Kidney epithelial cell (primary cell): ENCODE data around the gene ERGIC1. TPM values are rescaled to one million over a fixed set of nuclear protein-coding genes. Genes with fewer than 3 reads are reported as not detected.

Experiments
- DNase-seq: peaks from one replicate; pipeline ENCODE4 v3.0.0-alpha.2; 2010; ENCODE audit warnings: low read depth
- H3K27me3 ChIP-seq: 2 replicates; pipeline ENCODE4 v1.6.0; 2011; ENCODE audit warnings: low read length; ENCODE audit not compliant: control insufficient read depth, insufficient read depth
- H3K36me3 ChIP-seq: 2 replicates; pipeline ENCODE4 v1.5.1; 2011; ENCODE audit warnings: low read length; ENCODE audit not compliant: control insufficient read depth, insufficient read depth
- H3K4me3 ChIP-seq: 2 replicates; pipeline ENCODE4 v1.5.1; 2011; ENCODE audit warnings: low read depth, mild to moderate bottlenecking, control low read depth, low read length
- total RNA-seq: library from RNA; depleted of rRNA; stranded (reverse); fragments of >200 nt; gene quantifications from 2 replicates; pipeline ENCODE4 v1.2.3, GENCODE V29; 2015
- TF ChIP-seq, protein P1 (sequence below): IDR thresholded peaks from 2 replicates; pipeline ENCODE4 v1.5.1; 2011; ENCODE audit warnings: mild to moderate bottlenecking, moderate library complexity, low read length, control low read depth, inconsistent platforms; ENCODE audit not compliant: insufficient read depth, poor library complexity, severe bottlenecking

ERGIC1 gene
- total RNA-seq, 1 donor from 2014 or later, result 183 TPM

DNA sequence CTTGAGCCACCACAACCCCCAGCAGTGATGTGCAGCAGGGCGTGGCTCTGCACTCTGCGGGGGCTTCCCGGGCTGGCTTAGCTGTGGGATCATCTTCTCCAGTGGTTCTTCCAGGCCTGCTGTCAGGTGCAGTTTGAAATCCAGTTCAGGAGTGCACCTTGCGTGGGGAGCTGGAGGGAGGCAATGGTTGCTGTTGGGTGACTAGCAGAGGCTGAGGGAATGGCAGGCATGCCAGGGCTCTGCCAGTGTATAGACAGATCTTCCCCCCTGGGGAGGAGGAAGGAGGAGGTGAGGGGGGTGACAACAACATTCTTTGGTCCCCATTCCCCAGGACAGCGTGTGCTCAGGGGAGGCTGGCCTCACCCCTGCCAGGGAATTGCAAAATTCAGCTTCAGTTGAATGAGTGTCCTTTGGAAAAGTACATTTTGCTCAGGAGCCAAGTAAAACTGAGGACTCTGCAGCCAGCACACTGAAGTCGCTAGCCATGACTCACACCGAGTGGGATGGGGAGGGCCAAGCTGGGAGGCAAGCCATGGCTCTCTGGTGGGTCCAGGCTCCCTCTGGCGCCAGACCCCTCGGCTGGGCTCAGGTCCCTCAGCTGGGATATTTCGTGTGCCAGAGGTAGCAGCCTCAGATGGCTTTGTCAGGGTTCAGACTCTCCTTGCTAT lies 35.0 kb downstream of the ERGIC1 start:
- TF ChIP-seq, protein P1, sequence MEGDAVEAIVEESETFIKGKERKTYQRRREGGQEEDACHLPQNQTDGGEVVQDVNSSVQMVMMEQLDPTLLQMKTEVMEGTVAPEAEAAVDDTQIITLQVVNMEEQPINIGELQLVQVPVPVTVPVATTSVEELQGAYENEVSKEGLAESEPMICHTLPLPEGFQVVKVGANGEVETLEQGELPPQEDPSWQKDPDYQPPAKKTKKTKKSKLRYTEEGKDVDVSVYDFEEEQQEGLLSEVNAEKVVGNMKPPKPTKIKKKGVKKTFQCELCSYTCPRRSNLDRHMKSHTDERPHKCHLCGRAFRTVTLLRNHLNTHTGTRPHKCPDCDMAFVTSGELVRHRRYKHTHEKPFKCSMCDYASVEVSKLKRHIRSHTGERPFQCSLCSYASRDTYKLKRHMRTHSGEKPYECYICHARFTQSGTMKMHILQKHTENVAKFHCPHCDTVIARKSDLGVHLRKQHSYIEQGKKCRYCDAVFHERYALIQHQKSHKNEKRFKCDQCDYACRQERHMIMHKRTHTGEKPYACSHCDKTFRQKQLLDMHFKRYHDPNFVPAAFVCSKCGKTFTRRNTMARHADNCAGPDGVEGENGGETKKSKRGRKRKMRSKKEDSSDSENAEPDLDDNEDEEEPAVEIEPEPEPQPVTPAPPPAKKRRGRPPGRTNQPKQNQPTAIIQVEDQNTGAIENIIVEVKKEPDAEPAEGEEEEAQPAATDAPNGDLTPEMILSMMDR, result peak; percentile 33
- no peaks in the 10 kb centered on the region for H3K27me3 ChIP-seq
- H3K36me3 ChIP-seq, result no peaks in the 10 kb centered on the region
- H3K4me3 ChIP-seq, result no peak overlapping the region
- peak; percentile 73 for DNase-seq

DNA sequence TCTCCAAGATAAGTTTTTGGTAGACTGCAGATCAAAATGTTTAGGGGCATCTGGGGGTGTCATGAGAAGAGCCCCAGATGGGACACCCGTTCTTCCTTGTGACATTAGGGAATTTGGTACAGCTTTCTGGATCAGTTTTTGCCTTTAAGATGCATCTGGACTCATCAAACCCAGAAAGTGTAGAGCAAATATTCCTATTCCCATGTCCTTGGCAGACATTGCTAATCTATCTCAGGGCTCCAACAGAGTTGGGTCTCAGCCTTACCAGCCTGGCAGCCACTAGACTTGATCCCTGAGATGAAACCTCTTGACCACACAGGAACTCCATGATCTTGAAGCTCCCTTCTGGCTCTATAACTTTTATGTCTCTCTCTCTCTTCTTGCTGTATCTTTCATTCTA lies 35.6 kb downstream of the ERGIC1 start:
- TF ChIP-seq, protein P1, result no peak
- Histone ChIP-seq H3K4me3 (no peak overlapping the region), H3K36me3 (no peaks in the 10 kb centered on the region), H3K27me3 (no peaks in the 10 kb centered on the region)
- no peak for DNase-seq

DNA sequence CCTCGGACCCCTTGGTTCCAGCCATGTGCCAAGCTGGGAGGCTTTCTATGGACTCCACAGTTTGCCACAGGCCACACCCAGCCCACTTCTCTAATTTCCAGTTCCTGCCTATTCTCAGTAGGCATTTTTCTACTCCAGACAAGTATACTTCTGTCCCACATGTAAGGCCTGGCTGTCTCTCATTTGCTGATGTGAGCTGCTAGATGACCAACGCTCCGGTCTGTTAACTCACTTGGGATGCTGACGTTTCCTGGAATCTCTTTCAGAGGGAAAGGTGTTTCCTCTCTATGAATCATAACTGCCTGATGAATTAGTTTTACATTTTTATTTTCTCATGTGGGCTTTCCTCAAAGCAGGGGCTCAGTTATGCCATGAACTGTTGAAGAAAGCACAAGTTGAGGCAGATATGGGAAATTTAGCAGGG lies 36.3 kb downstream of the ERGIC1 start:
- TF ChIP-seq, protein P1, result no peak
- no peak overlapping the region for H3K4me3 ChIP-seq
- peak; percentile 88 for DNase-seq
- no peaks in the 10 kb centered on the region for H3K27me3 ChIP-seq
- no peaks in the 10 kb centered on the region for H3K36me3 ChIP-seq

DNA sequence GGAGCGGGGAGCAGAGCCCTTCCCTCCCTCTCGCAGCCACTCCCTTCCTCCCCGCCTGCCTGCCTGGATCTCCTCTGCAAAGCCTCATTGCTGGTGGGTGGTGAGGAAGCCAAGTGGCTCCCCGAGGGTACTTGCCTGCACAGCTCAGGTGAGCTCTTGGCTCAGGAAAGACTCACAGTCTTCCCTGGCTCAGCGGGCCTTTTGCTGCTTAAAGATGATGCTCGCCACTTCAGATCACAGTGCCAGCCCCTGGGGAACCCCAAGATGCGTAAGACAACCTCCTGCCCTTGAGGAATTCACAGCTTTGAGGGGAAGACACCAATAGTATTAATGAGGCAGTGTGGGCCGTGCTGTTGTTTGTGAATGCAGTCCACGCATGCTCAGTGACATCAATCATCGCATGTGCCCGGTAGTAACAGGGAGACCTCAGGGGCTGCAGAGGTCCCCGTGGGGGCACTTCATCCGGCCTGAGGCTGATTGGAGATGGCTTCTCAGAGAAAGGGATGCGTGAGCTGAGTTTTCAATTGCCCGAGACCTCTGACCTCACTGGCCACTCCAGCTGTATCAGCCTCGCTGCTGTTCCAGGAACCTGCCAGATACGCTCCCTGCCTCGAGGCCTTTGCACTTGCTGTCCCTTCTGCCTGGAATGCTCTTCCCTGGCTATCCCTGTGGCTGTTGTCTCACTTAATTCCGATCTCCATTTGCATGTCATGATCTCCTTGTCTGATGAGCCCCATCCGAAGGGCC lies 36.8 kb downstream of the ERGIC1 start:
- Histone ChIP-seq H3K36me3 (no peaks in the 10 kb centered on the region), H3K4me3 (no peak overlapping the region), H3K27me3 (no peaks in the 10 kb centered on the region)
- DNase-seq, result no peak
- TF ChIP-seq, protein P1, result no peak

DNA sequence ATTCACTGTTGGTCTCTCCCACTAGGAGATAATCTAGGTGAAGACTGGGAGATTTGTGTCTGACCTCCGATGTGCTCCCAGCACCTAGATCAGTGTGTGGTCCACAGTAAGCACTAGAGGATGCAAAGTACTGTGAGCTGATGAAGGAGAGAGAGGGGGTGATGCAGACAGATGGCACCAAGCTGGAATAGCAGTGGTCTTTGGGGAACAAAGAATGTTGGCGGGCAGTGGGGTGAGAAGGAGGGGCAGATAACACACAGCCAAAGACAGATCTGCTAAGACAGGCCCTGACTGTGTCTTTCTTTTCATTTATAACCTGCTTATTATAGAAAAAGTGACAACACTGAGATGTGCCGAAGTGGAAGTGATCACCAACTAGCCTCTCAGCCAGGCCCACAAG lies 37.5 kb downstream of the ERGIC1 start:
- no peak for DNase-seq
- no peak overlapping the region for H3K4me3 ChIP-seq

More for the DNA sequence above, 37.5 kb downstream of the ERGIC1 start:
- Histone ChIP-seq H3K27me3 (no peaks in the 10 kb centered on the region), H3K36me3 (no peaks in the 10 kb centered on the region)
- TF ChIP-seq, protein P1, result no peak
